Midbrain (tissue), 1 donor: ENCODE results near the gene TRAP1.

ENCODE experiments used
- DNase-seq: peaks from one replicate; lab custom pipeline; 2025; lab: John Stamatoyannopoulos, UW

Gene TRAP1

DNA sequence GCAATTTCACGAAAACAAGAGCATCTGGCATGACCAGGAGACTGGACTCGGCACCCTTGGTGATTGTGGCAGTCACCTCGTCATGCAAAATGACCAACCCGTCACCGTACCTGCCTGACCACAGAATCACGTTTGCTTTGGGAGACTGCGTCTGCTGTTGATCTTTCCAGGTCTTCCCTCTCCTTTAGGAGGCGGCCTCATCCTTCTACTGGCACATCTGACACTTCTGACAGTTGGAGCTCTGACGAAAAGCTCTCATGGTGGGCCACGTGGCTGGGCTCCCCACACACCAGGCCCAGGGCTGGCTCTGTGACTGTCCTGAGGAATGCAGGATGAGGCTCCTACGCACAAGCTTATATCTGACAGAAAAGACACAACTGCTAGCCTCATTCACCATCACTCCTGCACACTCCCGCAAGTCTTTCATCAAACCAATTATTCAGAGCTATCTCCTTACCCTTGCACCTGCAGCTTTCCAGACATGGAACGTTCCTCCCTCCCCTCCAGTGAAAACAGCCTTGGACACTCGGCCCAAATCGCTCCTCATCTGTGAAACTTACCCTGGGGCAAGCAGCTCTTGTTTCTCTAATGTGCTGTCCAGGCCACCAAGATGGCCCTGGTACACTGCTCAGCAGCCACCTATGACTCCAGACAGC, 3.6 kb downstream of the TRAP1 start:
- no peak for DNase-seq

DNA sequence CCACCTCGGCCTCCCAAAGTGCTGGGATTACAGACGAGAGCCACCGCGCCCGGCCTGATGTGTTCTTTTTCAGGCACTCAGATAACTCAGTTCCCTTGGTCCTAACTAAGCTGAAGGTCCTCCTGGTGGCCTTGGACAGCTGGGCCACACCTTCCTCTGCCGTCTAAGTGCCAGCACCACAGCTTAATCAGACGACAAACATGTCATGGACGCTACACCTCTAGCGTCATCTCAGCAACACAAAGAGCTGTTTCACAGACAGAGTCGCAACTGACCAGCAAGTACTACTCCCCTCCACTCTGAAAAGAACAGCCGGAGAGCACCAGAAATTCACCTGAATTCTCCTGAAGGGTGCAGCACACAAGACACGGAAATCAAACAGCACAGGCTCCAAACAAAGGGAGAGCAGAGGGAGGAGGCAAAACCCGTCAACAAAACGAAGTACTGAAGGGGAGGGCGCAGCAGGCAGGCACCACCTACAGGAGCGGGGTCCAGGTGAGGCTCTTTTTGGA, 4.4 kb downstream of the TRAP1 start:
- no peak for DNase-seq

DNA sequence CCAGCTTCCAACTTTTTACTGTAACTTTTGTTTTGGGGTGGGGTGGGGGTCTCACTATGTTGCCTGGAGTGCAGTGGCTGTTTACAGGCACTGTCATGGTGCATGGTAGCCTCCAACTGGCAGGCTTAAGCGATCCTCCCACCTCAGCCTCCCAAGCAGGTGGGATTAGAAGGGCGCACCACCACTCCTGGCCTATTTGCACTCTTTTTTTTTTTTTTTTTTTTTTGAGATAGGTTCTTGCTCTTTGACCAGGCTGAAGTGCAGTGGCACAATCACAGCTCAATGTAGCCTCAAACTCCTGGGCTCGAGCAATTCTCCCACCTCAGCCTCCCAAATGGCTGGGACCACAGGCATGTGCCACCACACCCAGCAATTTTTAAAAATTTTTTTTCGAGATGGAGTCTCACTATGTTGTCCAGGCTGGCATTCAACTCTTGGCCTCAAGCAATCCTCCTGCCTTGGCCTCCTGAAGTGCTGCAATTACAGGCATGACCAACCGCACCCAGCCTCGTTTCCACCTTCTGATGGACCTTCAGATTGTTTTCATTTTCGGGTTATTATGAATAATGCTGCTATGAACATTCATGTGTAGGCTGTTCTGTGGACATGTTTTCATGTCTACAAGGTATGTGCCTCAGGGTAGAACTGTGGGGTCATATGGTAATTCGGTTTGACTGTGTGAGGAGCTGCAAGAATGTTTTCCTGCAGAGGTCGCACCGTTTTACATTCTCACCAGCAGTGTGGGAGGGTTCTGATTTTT, 10.9 kb downstream of the TRAP1 start:
- DNase-seq: no peak

DNA sequence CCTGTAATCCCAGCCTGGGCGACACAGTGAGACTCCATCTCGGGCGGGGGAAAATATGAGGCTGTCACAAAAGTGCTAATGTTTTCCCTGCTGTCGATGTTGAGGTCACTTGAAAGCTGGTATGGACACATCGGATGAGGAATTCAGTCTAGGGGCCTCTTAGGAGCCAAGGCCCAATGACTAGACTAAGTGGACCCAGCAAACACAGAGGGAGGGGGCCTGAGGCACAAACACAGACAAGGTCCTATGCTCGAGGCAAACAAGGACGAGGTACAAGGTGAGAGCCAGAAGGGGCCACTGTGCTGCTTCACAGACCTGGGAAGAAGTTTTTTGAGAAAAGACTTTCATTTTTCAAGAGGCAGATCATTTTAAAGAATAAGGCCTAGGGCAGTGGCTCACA, 15.2 kb downstream of the TRAP1 start:
- no peak for DNase-seq

DNA sequence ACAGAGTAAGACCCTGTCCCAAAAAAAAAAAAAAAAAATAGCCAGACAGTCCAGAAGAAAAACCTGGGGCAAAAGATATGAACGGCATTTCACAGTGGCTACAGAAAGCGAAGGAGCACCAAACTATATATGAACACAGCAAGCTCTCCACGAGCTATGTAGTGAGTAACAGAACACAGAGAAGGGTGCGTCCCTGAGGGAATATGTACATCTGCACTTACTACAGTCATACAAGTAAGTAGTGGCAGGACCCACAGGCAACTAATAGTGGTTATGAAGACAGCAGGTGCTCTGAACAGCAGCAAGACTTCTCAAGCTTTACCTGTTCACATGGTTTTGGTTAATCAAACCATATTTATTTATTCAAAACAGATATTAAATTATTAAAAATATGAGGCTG, 15.8 kb downstream of the TRAP1 start:
- no peak for DNase-seq

DNA sequence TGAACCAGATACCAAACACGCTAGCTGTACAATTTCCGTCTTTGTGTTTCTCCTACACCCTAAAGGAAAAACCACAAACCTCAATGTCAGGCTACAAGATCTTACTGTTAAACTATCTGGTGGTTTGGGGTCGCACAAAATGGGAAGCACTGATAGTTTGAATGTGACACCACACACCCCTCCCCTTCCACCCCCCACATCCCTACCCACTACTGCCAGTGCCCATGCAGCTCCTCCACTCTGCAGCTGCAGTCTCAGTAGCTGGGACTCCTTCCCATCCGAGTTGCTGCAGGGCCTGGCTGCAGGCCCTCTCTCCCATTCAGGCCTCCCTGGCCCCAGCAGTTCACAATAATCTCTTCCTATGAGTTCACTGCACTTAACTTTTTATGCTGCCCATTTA, 18.4 kb downstream of the TRAP1 start:
- peak; percentile 12 for DNase-seq

DNA sequence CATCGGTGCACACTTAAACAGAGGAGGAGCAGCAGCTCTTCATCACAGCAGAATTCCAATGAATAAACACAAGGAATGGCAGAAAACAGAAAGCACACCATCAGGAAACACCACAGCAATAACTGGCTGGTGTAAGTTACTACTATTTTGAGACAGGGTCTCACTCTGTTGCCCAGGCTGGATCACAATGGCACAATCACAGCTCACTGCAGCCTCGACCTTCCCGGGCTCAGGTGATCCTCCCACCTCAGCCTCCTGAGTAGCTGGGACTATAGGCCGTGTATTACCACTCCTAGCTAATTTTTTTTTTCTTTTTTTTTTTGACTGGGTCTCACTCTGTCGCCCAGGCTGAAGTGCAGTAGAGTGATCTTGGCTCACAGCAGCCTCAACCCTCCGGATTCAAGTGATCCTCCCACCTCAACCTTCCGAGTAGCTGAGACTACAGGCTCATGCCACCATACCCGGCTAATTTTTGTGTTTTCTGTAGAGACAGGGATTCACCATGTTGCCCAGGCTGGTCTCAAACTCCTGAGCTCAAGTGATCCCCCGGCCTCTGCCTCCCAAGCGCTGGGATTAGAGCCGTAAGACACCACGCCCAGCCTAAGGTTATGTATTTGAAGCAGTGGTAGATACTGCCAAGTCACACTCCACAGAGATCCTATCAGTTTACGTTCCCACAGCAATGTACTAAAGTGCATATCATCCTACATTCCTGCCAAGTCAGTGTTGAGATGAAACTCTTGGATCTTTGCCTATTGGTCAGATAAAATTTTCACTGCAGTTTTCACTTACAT, 20.7 kb downstream of the TRAP1 start:
- no peak for DNase-seq

DNA sequence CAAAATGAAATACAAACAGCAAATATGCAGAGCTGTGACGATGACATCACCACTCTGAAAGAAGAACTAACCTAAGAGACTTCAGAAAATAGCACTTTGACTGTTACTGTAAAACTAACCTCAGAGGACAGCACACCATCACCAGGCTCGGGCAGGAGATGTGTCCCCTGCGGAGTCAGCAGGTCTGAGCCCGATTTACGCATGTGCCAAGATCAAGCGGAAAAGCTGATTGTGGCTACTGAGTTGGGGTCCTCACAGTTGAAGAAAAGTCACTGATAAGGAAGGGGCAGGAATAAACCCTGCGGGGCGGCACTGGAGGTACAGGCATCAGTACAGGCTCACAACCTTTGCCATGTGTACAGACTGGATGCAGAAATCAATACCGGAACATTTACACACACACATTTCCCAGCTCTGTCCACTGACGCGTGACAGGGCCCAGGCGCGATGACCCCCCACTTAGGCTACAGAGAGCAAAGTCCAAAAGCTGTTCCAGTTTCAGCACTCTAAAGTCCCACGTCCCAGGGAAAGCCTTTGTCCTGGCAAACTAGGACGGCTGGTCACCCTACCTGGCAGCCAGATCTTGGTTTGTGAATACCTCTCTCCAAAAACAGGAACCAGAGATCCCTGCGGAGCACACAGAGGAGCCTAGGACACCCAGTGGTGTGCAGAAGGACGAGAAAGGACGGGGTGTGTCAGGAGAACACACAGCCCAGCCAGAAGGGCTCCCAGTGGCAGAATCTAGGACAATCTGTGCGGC, 21.5 kb downstream of the TRAP1 start:
- no peak for DNase-seq

DNA sequence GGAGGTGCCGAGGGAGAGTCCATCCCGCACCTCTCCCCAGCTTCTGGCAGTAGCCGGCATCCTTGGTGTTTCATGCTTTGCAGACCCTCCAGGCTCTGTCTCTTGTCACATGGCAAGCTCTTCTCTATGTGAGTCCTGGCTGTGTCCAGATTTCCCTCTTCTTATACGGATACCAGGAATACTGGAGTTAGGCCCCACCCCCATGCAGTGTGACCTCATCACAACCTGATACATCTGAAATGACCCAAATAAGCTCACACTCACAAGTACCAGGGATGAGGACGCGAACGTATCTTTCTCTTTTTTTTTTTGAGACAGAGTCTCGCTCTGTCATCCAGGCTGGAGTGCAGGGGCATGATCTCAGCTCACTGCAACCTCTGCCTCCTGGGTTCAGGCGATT, 23.3 kb downstream of the TRAP1 start:
- DNase-seq: no peak

DNA sequence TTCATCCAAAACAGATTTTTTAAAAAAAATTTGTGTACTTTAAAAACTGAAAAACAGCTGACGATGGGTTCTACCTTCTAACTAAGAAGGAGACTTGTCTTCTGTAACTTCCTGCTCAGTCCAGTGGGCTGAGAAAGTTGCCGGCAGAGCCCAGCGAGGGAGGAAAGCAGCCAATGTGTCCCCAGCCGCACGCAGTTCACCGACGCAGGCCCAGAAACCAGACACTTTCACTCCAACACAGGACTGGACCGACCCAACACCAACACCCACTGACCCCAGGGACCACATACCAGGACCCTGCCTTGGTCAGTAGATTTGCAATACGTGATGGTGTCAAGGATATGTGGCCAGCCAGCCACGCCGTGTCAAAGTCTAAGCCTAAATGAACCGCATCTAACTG, 25.6 kb downstream of the TRAP1 start:
- DNase-seq: no peak

DNA sequence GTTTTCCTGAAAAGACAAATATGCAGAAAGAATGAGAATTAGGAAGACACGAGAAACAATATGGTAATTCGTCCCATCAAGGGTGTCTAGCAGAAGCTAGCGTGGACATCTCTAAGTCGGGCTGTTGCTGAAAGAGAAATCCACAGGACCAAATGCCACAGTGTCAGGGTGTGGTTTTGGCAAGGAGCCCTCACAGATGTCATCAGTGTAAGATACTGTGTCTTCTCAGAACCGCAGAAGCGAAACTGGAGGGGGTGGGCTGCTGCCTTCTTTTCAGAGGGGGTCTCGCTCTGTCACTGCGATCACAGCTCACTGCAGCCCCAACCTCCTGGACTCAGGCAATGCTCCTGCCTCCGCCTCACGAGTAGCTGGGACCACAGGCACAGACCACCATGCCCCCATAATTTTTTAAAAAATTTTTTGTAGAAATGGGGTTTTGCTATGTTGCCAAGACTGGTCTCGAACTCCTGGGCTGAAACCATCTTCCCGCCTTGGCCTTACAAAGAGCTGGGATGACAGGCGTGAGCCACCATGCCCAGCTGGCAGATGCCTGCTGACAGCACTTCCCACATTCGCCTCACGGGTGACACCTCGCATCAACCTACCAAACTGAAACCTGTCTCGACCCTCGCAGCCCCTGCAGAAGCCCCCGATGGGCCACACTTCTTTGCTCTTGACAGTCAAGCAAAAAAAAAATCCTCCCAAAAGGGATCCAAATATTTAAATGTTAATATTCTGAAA, 26.2 kb downstream of the TRAP1 start:
- no peak for DNase-seq

DNA sequence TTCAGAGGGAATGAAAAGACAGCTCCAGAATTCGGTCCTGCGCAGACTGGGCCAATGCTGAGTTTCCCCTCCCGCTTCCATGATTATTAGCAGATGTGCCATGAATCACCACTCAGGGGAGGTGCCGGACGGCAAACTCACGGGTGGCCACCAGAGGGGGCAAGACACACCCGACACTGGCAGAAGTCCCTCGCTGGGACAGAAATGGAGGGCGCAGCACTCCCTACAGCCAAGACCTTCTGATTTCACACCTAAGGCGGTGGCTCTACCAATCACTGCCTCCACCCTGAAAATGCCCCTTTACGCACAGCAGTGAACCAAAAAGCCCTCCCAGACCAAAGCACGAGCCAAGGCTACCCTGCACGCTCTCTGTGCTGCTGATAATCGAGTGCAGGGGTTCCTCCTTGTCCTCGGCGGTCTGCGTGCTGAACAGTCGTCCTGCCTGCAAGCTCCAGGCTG, 26.8 kb downstream of the TRAP1 start:
- DNase-seq: peak; percentile 92

DNA sequence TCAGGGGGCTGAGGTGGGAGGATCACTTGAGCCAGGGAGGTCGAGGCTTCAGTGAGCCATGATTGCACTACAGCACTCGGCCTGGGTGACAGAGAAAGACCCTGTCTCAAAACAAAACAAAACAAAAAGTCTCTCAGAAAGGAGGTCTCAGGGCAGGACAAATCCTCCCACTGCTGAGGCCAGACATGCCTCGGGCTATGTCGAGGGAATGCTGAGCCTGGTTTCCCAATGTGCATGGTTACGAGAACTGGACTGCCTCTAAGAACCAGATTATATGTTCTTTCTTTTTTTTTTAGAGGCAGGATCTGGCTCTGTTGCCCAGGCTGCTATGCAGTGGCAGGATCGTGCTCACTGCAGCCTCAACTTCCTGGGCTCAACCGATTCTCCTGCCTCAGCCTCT, 27.6 kb downstream of the TRAP1 start:
- DNase-seq: no peak

DNA sequence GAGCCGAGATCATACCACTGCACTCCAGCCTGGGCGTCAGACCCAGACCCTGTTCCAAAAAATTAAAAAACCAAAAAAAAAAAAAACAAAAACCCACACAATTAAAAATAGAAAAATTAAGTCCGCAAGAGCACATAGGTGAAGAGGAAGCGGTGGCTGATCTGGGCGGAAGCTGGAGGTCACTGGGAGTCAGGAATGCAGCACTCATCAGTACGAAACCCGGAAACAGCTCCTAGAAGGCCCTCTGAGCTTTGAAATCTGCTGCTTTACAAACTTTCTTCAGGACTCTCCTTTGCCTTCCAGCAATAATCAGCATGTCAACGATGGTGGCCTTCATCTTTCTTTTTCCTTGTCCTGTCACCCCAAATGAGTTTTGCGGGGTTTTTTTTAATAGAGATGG, 29.5 kb downstream of the TRAP1 start:
- DNase-seq: no peak

DNA sequence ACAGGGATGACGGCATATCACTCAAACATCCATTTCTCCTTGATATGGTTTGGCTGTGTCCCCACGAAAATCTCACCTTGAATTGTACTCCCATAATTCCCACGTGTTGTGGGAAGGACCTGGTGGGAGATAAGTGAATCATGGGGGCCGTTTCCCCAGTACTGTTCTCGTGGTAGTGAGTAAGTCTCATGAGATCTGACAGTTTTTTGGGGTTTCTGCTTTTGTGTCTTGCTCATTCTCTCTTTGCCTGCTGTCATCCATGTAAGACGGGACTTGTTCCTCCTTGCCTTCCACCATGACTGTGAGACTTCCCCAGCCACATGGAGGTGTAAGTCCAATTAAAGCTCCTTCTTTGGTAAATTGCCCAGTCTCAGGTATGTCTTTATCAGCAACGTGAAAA, 30.3 kb downstream of the TRAP1 start:
- DNase-seq: no peak

DNA sequence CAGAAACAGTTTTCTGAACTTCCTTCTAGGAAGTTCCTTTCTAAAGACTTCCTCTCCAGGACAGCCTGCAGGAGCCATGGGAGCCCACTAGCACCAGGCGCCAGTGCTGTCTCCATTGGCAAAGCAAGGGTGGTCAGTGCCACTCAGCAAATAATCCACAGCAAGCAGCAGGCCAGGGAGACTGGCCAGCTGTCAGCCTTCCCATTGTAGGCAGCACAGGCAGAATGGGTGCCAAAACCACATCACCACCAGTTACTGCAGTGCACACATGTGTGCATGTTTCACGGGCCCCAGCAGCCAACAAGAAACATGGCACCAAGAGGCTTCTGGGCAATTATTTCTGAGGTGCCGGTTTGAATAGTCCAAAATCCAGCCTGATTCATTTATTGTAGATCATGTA, 36.1 kb downstream of the TRAP1 start:
- DNase-seq: peak; percentile 26

DNA sequence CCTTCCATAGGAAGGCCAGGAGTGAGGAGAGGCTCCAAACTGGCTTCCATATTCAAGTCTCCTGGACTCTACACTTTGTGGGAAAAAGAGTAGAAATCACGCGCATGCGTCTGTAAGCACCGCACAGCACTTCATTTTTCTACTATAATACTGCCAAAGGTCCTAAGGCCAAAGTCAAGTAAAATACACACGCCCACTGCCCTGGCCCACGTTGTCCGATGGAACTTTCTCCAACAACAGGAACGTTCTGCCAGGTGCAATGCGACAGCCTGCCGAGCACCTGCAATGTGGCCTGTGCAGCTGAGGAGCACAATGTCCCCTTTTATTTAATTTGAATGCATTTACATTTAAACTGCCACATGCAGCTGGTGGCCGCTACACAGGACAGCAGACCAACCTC, 39.3 kb downstream of the TRAP1 start:
- DNase-seq: no peak

DNA sequence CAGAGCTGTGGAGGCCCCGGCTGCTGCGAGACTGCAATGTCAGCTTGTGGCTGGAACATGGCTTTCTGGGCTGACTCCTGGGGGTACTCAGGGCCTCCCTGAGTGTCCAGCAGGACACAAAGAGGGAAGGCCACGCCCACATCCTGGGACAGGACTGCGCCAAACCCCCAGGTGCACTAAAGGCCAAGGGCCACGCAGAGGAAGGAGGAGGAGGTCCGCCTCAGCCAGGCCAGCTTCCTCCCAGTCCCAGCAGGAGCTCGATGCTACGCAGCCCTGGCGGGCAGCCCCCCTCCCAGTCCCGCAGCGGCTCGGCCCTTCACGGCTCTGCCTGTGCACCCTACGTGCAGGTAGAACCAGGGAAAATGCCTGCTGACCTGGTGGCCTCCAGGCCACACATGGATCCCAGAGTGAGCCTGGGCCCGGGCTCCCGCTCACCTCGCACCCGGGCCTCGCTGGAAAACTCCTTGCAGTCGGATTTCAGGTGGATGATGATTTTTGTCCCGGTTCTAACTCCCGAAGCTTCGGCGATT, 41.7 kb downstream of the TRAP1 start:
- no peak for DNase-seq

DNA sequence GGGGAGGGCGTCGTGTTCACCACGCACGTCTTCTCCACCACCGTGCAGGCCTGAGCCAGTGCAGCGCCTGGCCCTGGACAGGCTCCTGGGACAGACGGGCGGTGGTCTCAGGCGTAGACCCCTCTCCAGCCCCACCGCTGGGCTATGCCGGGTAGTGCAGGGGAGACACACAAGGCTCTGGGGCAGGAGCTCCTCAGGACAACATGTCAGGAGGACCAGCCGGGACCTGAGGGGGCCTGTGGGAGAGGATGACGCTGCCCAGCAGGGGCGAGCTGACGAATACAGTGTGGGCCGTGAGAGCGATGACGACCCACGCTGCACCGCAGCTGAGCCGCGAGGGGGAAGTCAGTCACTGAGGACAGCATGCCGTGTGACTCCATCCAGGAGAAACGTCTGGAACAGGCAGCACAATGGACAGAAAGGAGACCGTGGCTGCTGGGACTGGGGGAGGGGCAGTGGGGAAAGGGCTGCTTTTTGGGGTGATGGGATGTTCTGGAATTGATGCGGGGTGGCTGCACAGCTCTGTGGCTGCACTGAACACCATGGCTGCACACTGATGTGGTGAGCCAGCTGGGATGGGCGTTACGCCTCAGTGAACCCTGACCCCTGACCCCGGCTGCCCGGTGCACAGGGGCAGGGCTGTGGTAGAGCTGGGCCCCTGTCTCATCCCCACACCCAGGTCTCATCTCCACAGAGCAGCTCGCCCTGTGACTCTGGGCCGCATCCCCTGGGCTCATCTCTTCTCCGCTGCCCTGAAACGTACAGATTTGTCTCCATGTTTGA, 42.6 kb downstream of the TRAP1 start:
- no peak for DNase-seq

DNA sequence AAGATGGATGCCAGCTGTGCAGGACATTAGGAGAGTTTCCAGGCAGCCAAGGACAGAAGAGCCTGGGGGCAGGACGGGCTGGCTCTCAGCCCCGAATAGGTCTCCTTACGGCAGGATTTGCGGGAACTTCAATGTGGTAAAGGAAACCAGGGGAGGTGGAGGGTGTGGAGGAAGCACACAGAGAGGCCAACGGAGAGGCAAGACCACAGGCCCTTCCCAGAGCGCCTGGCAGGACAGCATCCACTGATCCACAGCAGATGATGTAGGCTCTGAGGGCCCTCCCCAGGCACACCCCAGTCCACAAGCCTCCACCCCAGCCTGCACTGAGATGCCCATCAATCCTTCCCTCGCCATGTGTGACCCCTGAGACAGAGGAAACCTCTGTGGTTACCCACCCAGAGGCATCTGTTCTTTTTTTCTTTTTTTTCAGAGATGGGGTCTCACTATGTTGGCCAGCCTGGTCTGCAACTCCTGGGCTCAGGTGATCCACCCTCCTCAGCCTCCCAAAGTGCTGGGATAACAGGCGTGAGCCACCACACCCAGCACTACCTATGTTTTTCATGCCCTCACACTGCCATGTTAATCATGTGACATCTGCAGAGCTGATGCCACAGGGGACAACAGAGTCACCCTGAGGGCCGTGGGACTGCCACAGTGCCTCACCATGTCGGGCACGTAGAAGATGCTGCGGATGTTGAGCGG, 43.5 kb downstream of the TRAP1 start:
- no peak for DNase-seq
